GM21528 (cell line): ENCODE data around the gene LRRFIP1.

Experiments
- ATAC-seq: cut with Tn5 transposase; IDR thresholded peaks from one replicate; pipeline ENCODE4 v1.9.1; 2021; ENCODE audit warnings: mild to moderate bottlenecking, moderate library complexity; ENCODE audit not compliant: unreplicated experiment, low FRiP score

LRRFIP1 gene

GRCh38 chr2:237616734-237617586 lies 10.4 kb upstream of the LRRFIP1 start:
- ATAC-seq = no peak

- no peak for ATAC-seq
These were observed 9.8 kb upstream of the LRRFIP1 start for GRCh38 chr2:237617587-237617982.

- ATAC-seq = no peak
These were observed 8.9 kb upstream of the LRRFIP1 start for GRCh38 chr2:237618449-237618848.

GRCh38 chr2:237623428-237624403 lies 3.7 kb upstream of the LRRFIP1 start:
- no peak for ATAC-seq

- no peak for ATAC-seq
These were observed 2.8 kb upstream of the LRRFIP1 start for GRCh38 chr2:237624565-237624964.

- ATAC-seq = no peak
These were observed 2.1 kb upstream of the LRRFIP1 start for GRCh38 chr2:237625216-237625705.

DNA sequence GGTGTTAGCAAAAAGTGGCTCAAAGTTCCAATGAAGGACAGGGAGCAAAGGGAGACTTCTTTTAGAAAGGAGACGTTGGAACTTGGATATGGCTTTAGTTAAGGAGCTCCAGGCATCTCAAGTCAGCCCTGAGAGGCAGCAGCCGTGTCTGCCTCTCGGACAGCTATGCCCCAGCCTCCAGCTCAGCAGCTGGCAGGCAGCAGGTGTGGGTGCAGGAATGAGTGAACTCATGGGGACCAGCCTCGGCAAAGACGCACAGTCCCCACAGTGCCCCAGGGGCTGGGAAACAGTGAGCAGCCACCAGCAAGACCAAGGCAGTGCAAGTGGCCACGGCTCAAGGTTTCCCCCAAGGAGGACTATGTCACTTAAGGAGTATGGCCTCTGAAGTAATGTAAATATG lies 1.6 kb upstream of the LRRFIP1 start:
- ATAC-seq = no peak

GRCh38 chr2:237626813-237627440 lies 460 bp upstream of the LRRFIP1 start:
- no peak for ATAC-seq

GRCh38 chr2:237628247-237629187 lies 1.1 kb downstream of the LRRFIP1 start:
- no peak for ATAC-seq

DNA sequence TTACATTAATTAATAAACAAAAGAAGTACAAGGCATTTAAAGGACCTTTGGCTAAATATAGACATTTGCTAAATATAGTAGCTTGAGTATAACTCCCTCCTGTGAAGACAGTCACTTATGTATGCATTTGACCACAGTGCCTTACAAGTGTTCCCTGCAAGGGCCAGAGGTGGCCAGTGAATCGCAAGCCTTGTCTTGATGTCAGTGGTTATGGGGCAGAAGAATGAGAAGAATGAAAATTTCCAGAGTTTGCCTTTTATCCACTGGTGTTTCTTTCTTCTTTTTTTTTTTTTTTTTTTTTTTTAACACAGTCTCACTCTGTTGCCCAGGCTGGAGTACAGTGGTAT lies 1.8 kb downstream of the LRRFIP1 start:
- no peak for ATAC-seq

GRCh38 chr2:237629739-237630138 lies 2.4 kb downstream of the LRRFIP1 start:
- no peak for ATAC-seq

DNA sequence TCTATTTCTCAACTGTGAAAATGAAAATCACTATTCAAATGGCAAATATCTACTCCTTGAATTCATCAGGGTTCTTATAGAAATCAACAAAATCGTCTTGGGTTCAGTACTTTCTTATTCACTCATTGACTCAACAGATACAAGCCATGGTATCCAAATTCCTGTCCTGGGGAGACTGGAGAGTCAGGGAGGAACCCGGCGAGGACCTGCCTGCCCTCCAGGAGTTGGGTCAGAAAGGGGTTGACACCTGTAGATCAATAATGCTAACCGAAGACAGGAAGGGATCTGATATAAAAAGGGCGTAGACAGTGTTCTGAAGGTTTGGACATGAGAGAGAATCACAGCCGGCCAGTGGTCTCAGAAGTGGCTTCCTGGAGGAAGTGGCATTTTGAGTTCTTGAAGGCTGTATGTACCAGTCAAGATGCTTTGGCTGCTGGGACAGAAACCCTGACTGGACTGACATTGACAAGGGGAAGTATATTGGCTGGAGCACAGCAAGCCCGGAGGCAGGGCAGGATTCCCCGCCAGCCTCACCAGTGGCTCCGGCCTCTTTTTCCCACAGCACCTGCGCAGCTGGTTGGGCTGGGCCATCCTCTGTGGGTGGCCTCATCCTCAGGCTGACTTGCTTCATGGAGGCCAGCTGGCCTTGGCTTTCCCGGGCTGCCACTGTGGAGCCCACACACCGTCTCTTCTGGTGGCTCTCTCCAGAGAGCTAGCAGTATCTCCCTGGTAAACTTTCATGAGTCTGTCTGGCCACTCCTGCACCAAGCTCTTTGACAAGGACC lies 3.0 kb downstream of the LRRFIP1 start:
- no peak for ATAC-seq

DNA sequence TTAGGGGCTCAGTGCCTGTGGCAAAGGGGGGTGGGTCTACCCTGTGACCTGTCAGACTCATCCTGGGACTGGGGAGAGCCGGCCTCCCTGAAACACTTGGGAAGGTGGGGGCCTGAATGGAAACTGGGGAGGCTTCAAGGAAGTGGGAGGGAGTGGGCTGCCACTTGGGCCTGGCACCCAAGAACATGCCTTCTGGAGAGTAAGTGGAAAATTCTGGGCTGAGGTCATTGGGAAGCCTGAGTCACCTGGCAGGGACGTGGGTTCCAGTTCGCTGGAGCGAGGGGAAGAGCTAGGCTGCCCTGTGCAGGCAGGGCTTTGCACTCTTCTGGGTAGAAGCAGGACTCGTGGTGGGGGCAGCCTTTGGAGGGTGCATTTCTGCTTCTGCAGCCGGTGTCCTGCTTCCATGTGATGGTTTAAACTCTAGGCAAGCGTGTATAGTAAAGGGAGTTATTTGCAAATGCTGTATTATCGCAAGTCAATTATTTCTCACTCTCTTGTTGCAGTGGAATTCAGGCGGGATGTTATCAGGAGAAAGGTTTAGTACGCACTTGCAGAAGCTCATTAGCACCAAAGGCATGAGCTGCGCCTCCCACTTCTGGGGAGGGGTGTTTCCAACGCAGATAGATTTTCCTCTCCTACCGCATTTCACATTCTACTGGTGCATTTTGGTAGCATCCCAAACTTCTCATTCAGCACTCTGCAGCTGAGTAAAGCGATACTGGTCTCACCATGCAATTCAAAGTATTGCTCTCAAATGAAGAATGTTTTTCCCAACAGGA lies 3.8 kb downstream of the LRRFIP1 start:
- ATAC-seq = no peak

DNA sequence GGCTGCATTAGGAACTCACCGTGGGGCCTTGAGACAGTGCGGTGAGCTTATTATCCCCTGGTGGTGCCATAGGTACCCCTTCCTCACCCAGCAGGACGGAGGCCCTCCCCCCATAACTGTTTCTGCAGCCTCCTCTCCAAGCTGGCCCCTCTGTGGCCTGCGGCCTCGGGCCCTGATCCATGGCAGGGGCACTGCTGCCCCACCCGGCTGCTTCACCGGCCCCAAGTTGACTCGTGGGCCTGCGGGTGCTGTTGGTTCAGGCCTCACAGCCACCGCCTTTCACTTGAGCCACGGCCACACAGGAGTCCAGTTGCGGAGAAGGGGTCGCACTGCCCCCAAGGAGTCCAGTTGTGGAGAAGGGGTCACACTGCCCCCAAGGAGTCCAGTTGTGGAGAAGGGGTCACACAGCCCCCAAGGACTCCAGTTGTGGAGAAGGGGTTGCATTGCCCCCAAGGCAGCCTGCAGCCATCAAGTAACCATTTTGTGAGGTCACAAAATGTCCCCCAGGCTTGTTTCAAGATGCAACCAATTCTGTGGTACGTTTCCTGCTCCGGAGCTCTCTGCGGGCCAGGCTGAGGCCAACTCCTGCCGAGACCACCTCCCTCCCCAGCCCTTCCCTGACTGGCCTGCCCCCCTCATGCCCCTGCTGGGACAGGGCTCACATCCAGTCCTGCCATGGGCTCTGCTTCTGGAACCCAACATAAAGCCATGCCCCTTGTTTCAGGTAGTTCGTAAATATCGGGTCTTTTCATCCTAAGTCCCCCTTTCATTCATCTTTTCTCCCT lies 4.6 kb downstream of the LRRFIP1 start:
- no peak for ATAC-seq

GRCh38 chr2:237633061-237633561 lies 5.7 kb downstream of the LRRFIP1 start:
- ATAC-seq = no peak

GRCh38 chr2:237636578-237636977 lies 9.2 kb downstream of the LRRFIP1 start:
- no peak for ATAC-seq

DNA sequence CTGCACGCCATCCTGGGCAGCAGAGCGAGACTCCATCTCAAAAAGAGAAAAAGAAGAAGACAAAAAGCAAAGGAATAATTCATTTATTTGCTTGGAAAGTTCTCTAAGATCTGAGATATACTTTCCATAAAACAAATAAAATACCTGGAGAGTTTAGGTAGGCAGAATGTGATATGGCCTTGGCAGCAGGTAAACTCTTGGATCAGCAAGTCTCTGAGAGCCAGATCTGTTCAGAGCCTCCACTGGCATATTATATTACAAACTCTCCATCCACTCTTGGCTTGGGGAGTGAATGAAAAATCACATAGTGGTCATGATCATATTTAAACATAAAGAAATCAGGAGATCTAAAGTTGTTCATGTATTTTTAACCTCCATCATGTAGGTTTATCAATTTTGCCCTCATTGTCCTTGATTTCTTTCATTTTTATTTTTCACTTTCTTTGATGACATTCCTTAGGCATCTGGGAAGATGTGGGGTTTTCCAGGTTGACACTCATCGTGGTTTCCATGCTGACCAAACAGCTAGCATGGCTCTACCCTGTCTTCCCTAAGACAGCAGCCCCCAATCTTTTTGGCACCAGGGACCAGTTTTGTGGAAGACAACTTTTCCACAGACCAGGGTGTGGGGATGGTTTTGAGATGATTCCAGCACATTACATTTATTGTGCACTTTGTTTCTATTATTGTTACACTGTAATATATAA lies 10.2 kb downstream of the LRRFIP1 start:
- no peak for ATAC-seq
